Liver (tissue), 9 donors: Measurements from ENCODE around the gene MASP1. TPM values are rescaled to one million over a fixed set of nuclear protein-coding genes. Genes with fewer than 3 reads are reported as not detected.

Experiments
- DNase-seq: peaks from one replicate; pipeline ENCODE4 v3.0.0-alpha.2; 2017; ENCODE audit warnings: low spot score
- H3K27ac ChIP-seq, 2 donors: one replicate each; pipeline ENCODE4 v1.7.0; 2013; ENCODE audit warnings: inconsistent platforms in 2 of 2, low read length in 2 of 2, control low read depth in 1 of 2, low read depth in 1 of 2, mild to moderate bottlenecking in 1 of 2
- H3K27me3 ChIP-seq, 4 donors: one replicate each; pipeline versions ENCODE4 v1.6.1 to v1.7.0; 2013; ENCODE audit warnings: low read length in 3 of 4, inconsistent platforms in 1 of 4, mild to moderate bottlenecking in 1 of 4, moderate library complexity in 1 of 4; ENCODE audit not compliant: control insufficient read depth in 4 of 4, insufficient read depth in 4 of 4
- H3K36me3 ChIP-seq, 4 donors: one replicate each; pipeline versions ENCODE4 v1.6.1 to v1.7.0; 2013; ENCODE audit warnings: low read length in 3 of 4, mild to moderate bottlenecking in 3 of 4, low read depth in 1 of 4, moderate library complexity in 1 of 4; ENCODE audit not compliant: control insufficient read depth in 4 of 4, insufficient read depth in 3 of 4
- H3K4me1 ChIP-seq, 4 donors: one replicate each; pipeline versions ENCODE4 v1.6.1 to v1.7.0; 2013; ENCODE audit warnings: low read length in 3 of 4, mild to moderate bottlenecking in 3 of 4, moderate library complexity in 1 of 4; ENCODE audit not compliant: control insufficient read depth in 4 of 4, insufficient read depth in 4 of 4
- H3K4me3 ChIP-seq, 3 donors: one replicate each; pipeline versions ENCODE4 v1.6.1 to v1.7.0; 2013; ENCODE audit warnings: low read length in 3 of 3, control low read depth in 1 of 3, low read depth in 1 of 3, mild to moderate bottlenecking in 1 of 3
- H3K9ac ChIP-seq, 2 donors: one replicate each; pipeline ENCODE4 v1.7.0; 2013; ENCODE audit warnings: low read length in 2 of 2, mild to moderate bottlenecking in 2 of 2, moderate library complexity in 2 of 2, control low read depth in 1 of 2, low read depth in 1 of 2
- H3K9me3 ChIP-seq, 4 donors: one replicate each; pipeline versions ENCODE4 v1.6.1 to v1.7.0; 2013; ENCODE audit warnings: low read length in 3 of 4; ENCODE audit not compliant: control insufficient read depth in 4 of 4
- EGR1 ChIP-seq, 2 donors: IDR thresholded peaks; 2 replicates each; pipeline ENCODE4 v1.6.1; 2016 to 2018; ENCODE audit warnings: antibody characterized with exemption in 2 of 2, low read depth in 2 of 2
- FOXA1 ChIP-seq: IDR thresholded peaks from 2 replicates; pipeline ENCODE4 v1.6.1; 2016; ENCODE audit warnings: antibody characterized with exemption
- FOXA2 ChIP-seq: IDR thresholded peaks from 2 replicates; pipeline ENCODE4 v1.6.1; 2016; ENCODE audit warnings: antibody characterized with exemption
- GABPA ChIP-seq, 2 donors: IDR thresholded peaks in 1 of 2; conservative IDR thresholded peaks in 1 of 2; 2 replicates each; pipeline ENCODE4 v1.6.1; 2016; ENCODE audit warnings: antibody characterized with exemption in 2 of 2, mild to moderate bottlenecking in 1 of 2, moderate library complexity in 1 of 2
- JUND ChIP-seq, 2 donors: IDR thresholded peaks; 2 replicates each; pipeline ENCODE4 v1.6.1; 2016; ENCODE audit warnings: antibody characterized with exemption in 2 of 2
- RAD21 ChIP-seq, 2 donors: IDR thresholded peaks; 2 replicates each; pipeline ENCODE4 v1.6.1; 2016; ENCODE audit warnings: antibody characterized with exemption in 2 of 2, mild to moderate bottlenecking in 2 of 2
- RXRA ChIP-seq, 2 donors: IDR thresholded peaks; 2 replicates each; pipeline ENCODE4 v1.6.1; 2017 to 2018; ENCODE audit warnings: antibody characterized with exemption in 2 of 2, mild to moderate bottlenecking in 1 of 2
- SP1 ChIP-seq: IDR thresholded peaks from 2 replicates; pipeline ENCODE4 v1.6.1; 2018; ENCODE audit warnings: antibody characterized with exemption, mild to moderate bottlenecking
- TAF1 ChIP-seq: conservative IDR thresholded peaks from 2 replicates; pipeline ENCODE4 v1.6.1; 2016; ENCODE audit warnings: antibody characterized with exemption, mild to moderate bottlenecking
- YY1 ChIP-seq: IDR thresholded peaks from 2 replicates; pipeline ENCODE4 v1.6.1; 2016; ENCODE audit warnings: antibody characterized with exemption, mild to moderate bottlenecking
- WGBS: extraction: QIAGEN DNeasy Blood & Tissue Kit; methylation state at CpG from one replicate; pipeline ENCODE4 v1.1.7; 2013; 5-methylcytosine and 5-hydroxymethylcytosine counted together
- polyA plus RNA-seq, 2 donors: library from polyadenylated mRNA; stranded (reverse) in 1 of 2; unstranded in 1 of 2; fragments of 200-250 nt in 1 of 2; fragments of >200 nt in 1 of 2; fragmentation: Nextera tagmentation in 1 of 2; extraction: Ambion mirVana in 1 of 2; gene quantifications; one replicate each; pipeline versions ENCODE4 v1.2.1 to v1.2.3, GENCODE V29; 2013 to 2015
- total RNA-seq, 2 donors: library from RNA; depleted of rRNA; stranded (reverse); fragments of >200 nt; gene quantifications; one replicate each; pipeline ENCODE4 v1.2.3, GENCODE V29; 2014
- TF ChIP-seq, protein P1 (sequence below): IDR thresholded peaks from 2 replicates; pipeline ENCODE4 v1.6.1; 2016; ENCODE audit warnings: antibody characterized with exemption, mild to moderate bottlenecking
- TF ChIP-seq, protein P2 (sequence below): IDR thresholded peaks from 2 replicates; pipeline ENCODE4 v1.6.1; 2016; ENCODE audit warnings: antibody characterized with exemption
- TF ChIP-seq, protein P3 (sequence below): IDR thresholded peaks from 2 replicates; pipeline ENCODE4 v1.6.1; 2016; ENCODE audit warnings: antibody characterized with exemption
- TF ChIP-seq, protein P4 (sequence below): fragments of 150-350 bp; IDR thresholded peaks from 2 replicates; pipeline ENCODE4 v1.5.1; 2017; ENCODE audit warnings: improper control_type of control experiment, low read depth, low read length; ENCODE audit not compliant: missing input control
- donor health status: healthy.
- donor health status: healthy.
- donor health status: healthy.
- donor health status: healthy.
- donor health status: healthy.

MASP1 gene
- total and polyA plus RNA-seq, 4 donors = 53.2 to 83.8 (median 73.8) TPM

DNA sequence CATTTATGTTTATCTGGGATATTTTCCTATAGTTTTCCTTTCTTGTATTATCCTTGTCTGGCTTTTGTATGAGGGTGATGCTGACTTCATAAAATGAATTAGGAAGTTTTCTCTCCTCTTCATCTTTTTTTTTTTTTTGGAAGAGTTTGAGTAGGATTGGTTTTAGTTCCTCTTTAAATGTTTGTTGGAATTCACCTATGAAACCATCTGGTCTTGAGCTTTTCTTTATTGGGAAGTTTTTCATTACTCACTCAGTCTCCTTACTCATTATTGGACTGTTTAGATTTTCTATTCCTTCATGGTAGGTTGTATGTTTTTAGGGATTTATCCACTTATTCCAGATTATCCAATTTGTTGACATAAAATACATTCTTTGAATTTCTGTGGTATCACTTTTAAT is 18.7 kb upstream of the MASP1 start:
- Histone ChIP-seq H3K27me3 (no peaks in the 10 kb centered on the region), H3K36me3 (no peaks in the 10 kb centered on the region)
- no peak for DNase-seq

DNA sequence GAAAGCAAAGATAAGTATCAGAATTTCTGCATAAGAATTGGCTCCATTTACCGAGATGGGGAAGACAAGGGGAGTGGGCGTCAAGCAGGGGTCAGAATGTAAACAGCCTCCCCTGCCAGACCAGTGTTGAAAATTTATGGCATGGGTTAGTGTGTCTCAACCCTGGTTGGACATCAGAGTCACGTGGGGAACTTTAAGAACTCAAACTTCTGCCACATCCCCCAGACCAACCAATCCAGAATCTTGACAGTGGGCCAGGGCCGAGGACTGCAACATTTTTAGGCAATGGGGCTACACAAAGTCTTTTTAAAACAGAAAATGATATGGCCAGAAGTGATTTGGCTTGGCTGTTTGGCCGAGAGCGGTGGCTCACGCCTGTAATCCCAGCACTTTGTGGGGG is 14.3 kb upstream of the MASP1 start:
- Histone ChIP-seq H3K36me3 (no peaks in the 10 kb centered on the region), H3K4me1 (no peaks in the 10 kb centered on the region), H3K9ac (no peak overlapping the region), H3K27ac (no peak overlapping the region), H3K9me3 (no peaks in the 10 kb centered on the region), H3K27me3 (no peaks in the 10 kb centered on the region), H3K4me3 (no peak overlapping the region)
- TF ChIP-seq FOXA2 = no peak
- no peak for TF ChIP-seq GABPA (IDR thresholded peaks at IDR 0.05 in 1 of 2, conservative IDR thresholded peaks at IDR 0.05 in 1 of 2)
- TF ChIP-seq SP1 = no peak
- TF ChIP-seq, protein P1, sequence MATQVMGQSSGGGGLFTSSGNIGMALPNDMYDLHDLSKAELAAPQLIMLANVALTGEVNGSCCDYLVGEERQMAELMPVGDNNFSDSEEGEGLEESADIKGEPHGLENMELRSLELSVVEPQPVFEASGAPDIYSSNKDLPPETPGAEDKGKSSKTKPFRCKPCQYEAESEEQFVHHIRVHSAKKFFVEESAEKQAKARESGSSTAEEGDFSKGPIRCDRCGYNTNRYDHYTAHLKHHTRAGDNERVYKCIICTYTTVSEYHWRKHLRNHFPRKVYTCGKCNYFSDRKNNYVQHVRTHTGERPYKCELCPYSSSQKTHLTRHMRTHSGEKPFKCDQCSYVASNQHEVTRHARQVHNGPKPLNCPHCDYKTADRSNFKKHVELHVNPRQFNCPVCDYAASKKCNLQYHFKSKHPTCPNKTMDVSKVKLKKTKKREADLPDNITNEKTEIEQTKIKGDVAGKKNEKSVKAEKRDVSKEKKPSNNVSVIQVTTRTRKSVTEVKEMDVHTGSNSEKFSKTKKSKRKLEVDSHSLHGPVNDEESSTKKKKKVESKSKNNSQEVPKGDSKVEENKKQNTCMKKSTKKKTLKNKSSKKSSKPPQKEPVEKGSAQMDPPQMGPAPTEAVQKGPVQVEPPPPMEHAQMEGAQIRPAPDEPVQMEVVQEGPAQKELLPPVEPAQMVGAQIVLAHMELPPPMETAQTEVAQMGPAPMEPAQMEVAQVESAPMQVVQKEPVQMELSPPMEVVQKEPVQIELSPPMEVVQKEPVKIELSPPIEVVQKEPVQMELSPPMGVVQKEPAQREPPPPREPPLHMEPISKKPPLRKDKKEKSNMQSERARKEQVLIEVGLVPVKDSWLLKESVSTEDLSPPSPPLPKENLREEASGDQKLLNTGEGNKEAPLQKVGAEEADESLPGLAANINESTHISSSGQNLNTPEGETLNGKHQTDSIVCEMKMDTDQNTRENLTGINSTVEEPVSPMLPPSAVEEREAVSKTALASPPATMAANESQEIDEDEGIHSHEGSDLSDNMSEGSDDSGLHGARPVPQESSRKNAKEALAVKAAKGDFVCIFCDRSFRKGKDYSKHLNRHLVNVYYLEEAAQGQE = no peak
- no peak for TF ChIP-seq TAF1
- TF ChIP-seq, protein P2, sequence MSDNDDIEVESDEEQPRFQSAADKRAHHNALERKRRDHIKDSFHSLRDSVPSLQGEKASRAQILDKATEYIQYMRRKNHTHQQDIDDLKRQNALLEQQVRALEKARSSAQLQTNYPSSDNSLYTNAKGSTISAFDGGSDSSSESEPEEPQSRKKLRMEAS = no peak
- TF ChIP-seq, protein P3, sequence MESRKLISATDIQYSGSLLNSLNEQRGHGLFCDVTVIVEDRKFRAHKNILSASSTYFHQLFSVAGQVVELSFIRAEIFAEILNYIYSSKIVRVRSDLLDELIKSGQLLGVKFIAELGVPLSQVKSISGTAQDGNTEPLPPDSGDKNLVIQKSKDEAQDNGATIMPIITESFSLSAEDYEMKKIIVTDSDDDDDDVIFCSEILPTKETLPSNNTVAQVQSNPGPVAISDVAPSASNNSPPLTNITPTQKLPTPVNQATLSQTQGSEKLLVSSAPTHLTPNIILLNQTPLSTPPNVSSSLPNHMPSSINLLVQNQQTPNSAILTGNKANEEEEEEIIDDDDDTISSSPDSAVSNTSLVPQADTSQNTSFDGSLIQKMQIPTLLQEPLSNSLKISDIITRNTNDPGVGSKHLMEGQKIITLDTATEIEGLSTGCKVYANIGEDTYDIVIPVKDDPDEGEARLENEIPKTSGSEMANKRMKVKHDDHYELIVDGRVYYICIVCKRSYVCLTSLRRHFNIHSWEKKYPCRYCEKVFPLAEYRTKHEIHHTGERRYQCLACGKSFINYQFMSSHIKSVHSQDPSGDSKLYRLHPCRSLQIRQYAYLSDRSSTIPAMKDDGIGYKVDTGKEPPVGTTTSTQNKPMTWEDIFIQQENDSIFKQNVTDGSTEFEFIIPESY = no peak
- no peak for TF ChIP-seq EGR1 (IDR thresholded peaks at IDR 0.05; ENCODE audit: low read depth in 2 of 2)
- no peak for TF ChIP-seq RXRA (IDR thresholded peaks at IDR 0.05)
- TF ChIP-seq YY1 = no peak
- DNase-seq = no peak
- WGBS = 86% methylated on average over 7 of the region's 7 CpGs

More for the DNA sequence above, 18.7 kb upstream of the MASP1 start:
- TF ChIP-seq JUND (IDR thresholded peaks at IDR 0.05) = no peak
- no peak for TF ChIP-seq FOXA1
- TF ChIP-seq, protein P3 = no peak
- no peak for TF ChIP-seq YY1
- no peak for TF ChIP-seq FOXA2
- TF ChIP-seq TAF1 = no peak
- TF ChIP-seq RXRA (IDR thresholded peaks at IDR 0.05) = no peak
- no peak for TF ChIP-seq RAD21 (IDR thresholded peaks at IDR 0.05)
- TF ChIP-seq, protein P4, sequence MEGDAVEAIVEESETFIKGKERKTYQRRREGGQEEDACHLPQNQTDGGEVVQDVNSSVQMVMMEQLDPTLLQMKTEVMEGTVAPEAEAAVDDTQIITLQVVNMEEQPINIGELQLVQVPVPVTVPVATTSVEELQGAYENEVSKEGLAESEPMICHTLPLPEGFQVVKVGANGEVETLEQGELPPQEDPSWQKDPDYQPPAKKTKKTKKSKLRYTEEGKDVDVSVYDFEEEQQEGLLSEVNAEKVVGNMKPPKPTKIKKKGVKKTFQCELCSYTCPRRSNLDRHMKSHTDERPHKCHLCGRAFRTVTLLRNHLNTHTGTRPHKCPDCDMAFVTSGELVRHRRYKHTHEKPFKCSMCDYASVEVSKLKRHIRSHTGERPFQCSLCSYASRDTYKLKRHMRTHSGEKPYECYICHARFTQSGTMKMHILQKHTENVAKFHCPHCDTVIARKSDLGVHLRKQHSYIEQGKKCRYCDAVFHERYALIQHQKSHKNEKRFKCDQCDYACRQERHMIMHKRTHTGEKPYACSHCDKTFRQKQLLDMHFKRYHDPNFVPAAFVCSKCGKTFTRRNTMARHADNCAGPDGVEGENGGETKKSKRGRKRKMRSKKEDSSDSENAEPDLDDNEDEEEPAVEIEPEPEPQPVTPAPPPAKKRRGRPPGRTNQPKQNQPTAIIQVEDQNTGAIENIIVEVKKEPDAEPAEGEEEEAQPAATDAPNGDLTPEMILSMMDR = no peak
- H3K4me3 ChIP-seq = no peak overlapping the region
- no peak overlapping the region for H3K9ac ChIP-seq
- H3K27ac ChIP-seq = no peak overlapping the region
- H3K4me1 ChIP-seq = no peaks in the 10 kb centered on the region
- no peaks in the 10 kb centered on the region for H3K9me3 ChIP-seq
